ENCODE measurements around the gene CDC42BPB.

Gene CDC42BPB

DNA sequence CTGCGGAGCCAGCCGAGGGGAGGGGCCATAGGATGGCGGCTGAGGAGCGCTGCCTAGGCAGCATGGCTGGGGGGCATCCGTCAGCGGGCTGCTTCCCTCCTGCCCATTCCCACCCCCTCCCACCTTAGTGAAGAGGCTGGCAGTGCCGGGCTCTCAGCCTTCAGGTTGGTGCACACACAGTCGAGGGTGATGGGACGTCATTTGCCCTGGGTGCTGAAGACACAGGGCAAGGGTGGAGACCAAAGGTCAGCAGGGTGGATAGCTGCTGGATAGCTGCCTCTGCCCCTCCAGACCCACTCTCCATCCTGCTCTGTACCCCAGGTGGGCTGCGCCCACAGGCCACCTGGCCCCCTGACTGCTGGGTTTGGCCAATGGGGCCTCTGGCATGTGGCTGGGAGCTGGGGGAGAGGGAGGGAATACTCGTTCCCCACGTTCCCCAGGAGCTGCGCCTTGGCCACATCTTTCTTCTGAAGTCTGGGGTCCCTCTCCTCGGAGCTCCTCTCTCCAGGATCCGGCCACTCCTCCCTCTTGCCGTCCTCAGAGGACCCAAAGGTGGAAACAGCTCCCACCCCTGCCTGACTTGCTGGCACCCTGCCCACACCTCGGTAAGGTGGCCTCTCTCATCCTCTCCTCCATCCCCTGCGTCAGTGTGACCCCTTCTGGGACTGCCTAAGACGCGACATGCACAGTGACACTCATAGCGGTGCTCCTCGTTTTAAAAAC, 11.2 kb upstream of the CDC42BPB start (continued):
- TF ChIP-seq, protein P1, sequence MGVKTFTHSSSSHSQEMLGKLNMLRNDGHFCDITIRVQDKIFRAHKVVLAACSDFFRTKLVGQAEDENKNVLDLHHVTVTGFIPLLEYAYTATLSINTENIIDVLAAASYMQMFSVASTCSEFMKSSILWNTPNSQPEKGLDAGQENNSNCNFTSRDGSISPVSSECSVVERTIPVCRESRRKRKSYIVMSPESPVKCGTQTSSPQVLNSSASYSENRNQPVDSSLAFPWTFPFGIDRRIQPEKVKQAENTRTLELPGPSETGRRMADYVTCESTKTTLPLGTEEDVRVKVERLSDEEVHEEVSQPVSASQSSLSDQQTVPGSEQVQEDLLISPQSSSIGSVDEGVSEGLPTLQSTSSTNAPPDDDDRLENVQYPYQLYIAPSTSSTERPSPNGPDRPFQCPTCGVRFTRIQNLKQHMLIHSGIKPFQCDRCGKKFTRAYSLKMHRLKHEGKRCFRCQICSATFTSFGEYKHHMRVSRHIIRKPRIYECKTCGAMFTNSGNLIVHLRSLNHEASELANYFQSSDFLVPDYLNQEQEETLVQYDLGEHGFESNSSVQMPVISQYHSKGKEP (tag by site-specific recombination; IDR thresholded peaks at IDR 0.05): no peak
- no peak for TF ChIP-seq ZSCAN16 (tag by site-specific recombination; IDR thresholded peaks at IDR 0.05)

DNA sequence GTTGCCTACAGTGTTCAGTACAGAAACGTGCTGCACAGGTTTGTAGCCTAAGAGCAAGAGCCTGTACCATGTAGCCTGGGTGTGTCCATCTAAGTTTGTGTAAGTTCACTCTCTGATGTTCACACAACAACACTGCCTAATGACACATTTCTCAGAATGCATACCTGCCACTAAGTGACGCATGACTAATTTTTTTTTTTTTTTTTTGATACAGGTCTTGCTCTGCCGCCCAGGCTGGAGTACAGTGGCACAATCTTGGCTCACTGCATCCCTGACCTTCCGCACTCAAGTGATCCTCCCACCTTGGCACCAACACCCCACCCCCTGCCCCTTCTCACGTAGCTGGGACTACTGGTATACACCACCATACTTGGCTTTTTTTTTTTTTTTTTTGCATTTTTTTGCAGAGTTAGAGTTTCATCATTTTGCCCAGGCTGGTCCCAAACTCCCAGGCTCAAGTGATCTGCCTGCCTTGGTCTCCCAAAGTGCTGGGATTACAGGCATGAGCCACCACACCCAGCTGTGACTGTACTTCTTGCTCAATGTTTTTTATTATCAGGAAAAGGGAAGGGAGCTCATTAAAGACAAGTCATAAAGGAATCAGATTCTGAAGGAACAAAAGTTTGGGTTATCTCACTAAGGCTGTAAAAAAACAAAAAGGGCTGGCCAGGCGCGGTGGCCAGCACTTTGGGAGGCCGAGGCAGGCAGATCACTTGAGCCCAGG, 10.0 kb upstream of the CDC42BPB start:
- Histone ChIP-seq H3K36me3 (ENCODE audit: control insufficient read depth in 2 of 2, insufficient read depth in 1 of 2, low read length in 2 of 2) (no peaks in the 10 kb centered on the region), H3K4me3 (ENCODE audit: low read depth, low read length) (no peak overlapping the region), H3K9me3 (ENCODE audit: control insufficient read depth, insufficient read depth, low read depth, low read length) (no peaks in the 10 kb centered on the region), H3K4me1 (ENCODE audit: control insufficient read depth, insufficient read depth, low read length) (peaks cover 6% of the 10 kb centered on the region; the same call in 1 of the 2 replicates), H3K27ac (ENCODE audit: extremely low read depth, low read depth, low read length) (no peak overlapping the region)
- TF ChIP-seq ZNF658 (tag by site-specific recombination; IDR thresholded peaks at IDR 0.05) (no peak), GLIS1 (tag by site-specific recombination; IDR thresholded peaks at IDR 0.05) (peak; percentile 24; the same call in 1 of the 2 replicates), ZNF362 (tag by site-specific recombination; IDR thresholded peaks at IDR 0.05) (peak; percentile 72; the same call in 1 of the 2 replicates), ZBTB8A (tag by site-specific recombination; IDR thresholded peaks at IDR 0.05) (peak; percentile 29; the same call in 1 of the 2 replicates), ZNF670 (tag by site-specific recombination; IDR thresholded peaks at IDR 0.05; ENCODE audit: low read depth) (no peak), ZNF335 (tag by site-specific recombination; conservative IDR thresholded peaks at IDR 0.05) (peak; percentile 56), ZEB2 (tag by site-specific recombination; IDR thresholded peaks at IDR 0.05) (peak; percentile 41; the same call in 1 of the 2 replicates), SP7 (tag by site-specific recombination; IDR thresholded peaks at IDR 0.05) (0 out of 2 replicates have a peak, but pooled peaks have one; percentile 20), ZNF549 (tag by site-specific recombination; IDR thresholded peaks at IDR 0.05) (no peak), ZBTB17 (tag by site-specific recombination; IDR thresholded peaks at IDR 0.05) (peak; percentile 49; the same call in 1 of the 2 replicates), PRDM10 (tag by site-specific recombination; IDR thresholded peaks at IDR 0.05) (peak; percentile 45), ZNF600 (tag by site-specific recombination; IDR thresholded peaks at IDR 0.05) (peak; percentile 54), KLF1 (tag by site-specific recombination; IDR thresholded peaks at IDR 0.05) (peak; percentile 76), ZNF548 (tag by site-specific recombination; IDR thresholded peaks at IDR 0.05) (peak; percentile 25; the same call in 1 of the 2 replicates)
- TF ChIP-seq, protein P2, sequence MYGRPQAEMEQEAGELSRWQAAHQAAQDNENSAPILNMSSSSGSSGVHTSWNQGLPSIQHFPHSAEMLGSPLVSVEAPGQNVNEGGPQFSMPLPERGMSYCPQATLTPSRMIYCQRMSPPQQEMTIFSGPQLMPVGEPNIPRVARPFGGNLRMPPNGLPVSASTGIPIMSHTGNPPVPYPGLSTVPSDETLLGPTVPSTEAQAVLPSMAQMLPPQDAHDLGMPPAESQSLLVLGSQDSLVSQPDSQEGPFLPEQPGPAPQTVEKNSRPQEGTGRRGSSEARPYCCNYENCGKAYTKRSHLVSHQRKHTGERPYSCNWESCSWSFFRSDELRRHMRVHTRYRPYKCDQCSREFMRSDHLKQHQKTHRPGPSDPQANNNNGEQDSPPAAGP (tag by site-specific recombination; IDR thresholded peaks at IDR 0.05): peak; percentile 82
- TF ChIP-seq, protein P3, sequence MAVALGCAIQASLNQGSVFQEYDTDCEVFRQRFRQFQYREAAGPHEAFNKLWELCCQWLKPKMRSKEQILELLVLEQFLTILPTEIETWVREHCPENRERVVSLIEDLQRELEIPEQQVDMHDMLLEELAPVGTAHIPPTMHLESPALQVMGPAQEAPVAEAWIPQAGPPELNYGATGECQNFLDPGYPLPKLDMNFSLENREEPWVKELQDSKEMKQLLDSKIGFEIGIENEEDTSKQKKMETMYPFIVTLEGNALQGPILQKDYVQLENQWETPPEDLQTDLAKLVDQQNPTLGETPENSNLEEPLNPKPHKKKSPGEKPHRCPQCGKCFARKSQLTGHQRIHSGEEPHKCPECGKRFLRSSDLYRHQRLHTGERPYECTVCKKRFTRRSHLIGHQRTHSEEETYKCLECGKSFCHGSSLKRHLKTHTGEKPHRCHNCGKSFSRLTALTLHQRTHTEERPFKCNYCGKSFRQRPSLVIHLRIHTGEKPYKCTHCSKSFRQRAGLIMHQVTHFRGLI (tag by site-specific recombination; IDR thresholded peaks at IDR 0.05): no peak
- POLR2A ChIA-PET: no interaction called here
- CTCF ChIA-PET: interaction anchor here (0.6 to 0.7 kb wide), 2 partner anchors 11 to 38 kb away, joined by 3 to 4 read pairs; no protein-coding TSS in a partner anchor
